Measurements from ENCODE around the gene ZFP91.

The ZFP91 gene

GRCh38 chr11:58622344-58622743 lies 43.5 kb downstream of the ZFP91 start, which contains the start of gene CNTF:
Gene CNTF, plus strand, starts transcription at chr11:58622665. Its CDS starts 88 bp downstream, at chr11:58622753.
- TF ChIP-seq CTCF (IDR thresholded peaks at IDR 0.05; ENCODE audit: low read depth, low read length, poor library complexity, severe bottlenecking) = no peak
- no peak for TF ChIP-seq EZH2phosphoT487 (IDR thresholded peaks at IDR 0.05; ENCODE audit: borderline replicate concordance, low read length)
- no peak within 1 kb of the TSS for H3K4me3 ChIP-seq (ENCODE audit: low read length)
- no peaks in the 10 kb centered on the region for H3K27me3 ChIP-seq (ENCODE audit: control insufficient read depth, low read length)
- peaks cover 25% of the 10 kb centered on the region for H3K4me1 ChIP-seq (ENCODE audit: control insufficient read depth, low read length)
- peaks cover 10% of the 10 kb centered on the region; the same call in 1 of the 2 replicates for H3F3A ChIP-seq (ENCODE audit: control insufficient read depth, insufficient read depth)
- no peaks in the 10 kb centered on the region; the same call in 1 of the 2 replicates for H4K20me1 ChIP-seq (ENCODE audit: control insufficient read depth, insufficient read depth, low read depth, low read length)
- no peaks in the 10 kb centered on the region for H3K9me2 ChIP-seq (replicated peaks; ENCODE audit: control insufficient read depth, low read length)
- H3K79me2 ChIP-seq (ENCODE audit: control insufficient read depth, low read length) = peaks cover 3% of the 10 kb centered on the region
- H3K36me3 ChIP-seq (ENCODE audit: control insufficient read depth, low read length) = peaks cover 88% of the 10 kb centered on the region
- no peak within 1 kb of the TSS for H3K27ac ChIP-seq (ENCODE audit: low read depth, low read length)
- no peak within 1 kb of the TSS for H3K4me2 ChIP-seq (ENCODE audit: low read length)
- no peaks in the 10 kb centered on the region for H3K9me3 ChIP-seq (ENCODE audit: control insufficient read depth, insufficient read depth, low read length)

GRCh38 chr11:58625086-58625485 lies 46.2 kb downstream of the ZFP91 start:
- H3K27ac ChIP-seq (ENCODE audit: low read depth, low read length) = no peak overlapping the region
- TF ChIP-seq EZH2phosphoT487 (IDR thresholded peaks at IDR 0.05; ENCODE audit: borderline replicate concordance, low read length) (no peak), CTCF (IDR thresholded peaks at IDR 0.05; ENCODE audit: low read depth, low read length, poor library complexity, severe bottlenecking) (no peak)
- H3F3A ChIP-seq (ENCODE audit: control insufficient read depth, insufficient read depth) = peaks cover 27% of the 10 kb centered on the region
- H3K4me3 ChIP-seq (ENCODE audit: low read length) = no peak overlapping the region
- H3K36me3 ChIP-seq (ENCODE audit: control insufficient read depth, low read length) = peaks cover 64% of the 10 kb centered on the region
- no peaks in the 10 kb centered on the region for H3K27me3 ChIP-seq (ENCODE audit: control insufficient read depth, low read length)
- peaks cover 29% of the 10 kb centered on the region for H3K4me1 ChIP-seq (ENCODE audit: control insufficient read depth, low read length)
- H3K4me2 ChIP-seq (ENCODE audit: low read length) = no peak overlapping the region
- no peaks in the 10 kb centered on the region for H3K9me2 ChIP-seq (replicated peaks; ENCODE audit: control insufficient read depth, low read length)
- peaks cover 3% of the 10 kb centered on the region for H3K79me2 ChIP-seq (ENCODE audit: control insufficient read depth, low read length)
- no peaks in the 10 kb centered on the region for H4K20me1 ChIP-seq (ENCODE audit: control insufficient read depth, insufficient read depth, low read depth, low read length)
- no peaks in the 10 kb centered on the region for H3K9me3 ChIP-seq (ENCODE audit: control insufficient read depth, insufficient read depth, low read length)

GRCh38 chr11:58625826-58626460 lies 47.1 kb downstream of the ZFP91 start:
- H3K36me3 ChIP-seq (ENCODE audit: control insufficient read depth, low read length) = peaks cover 57% of the 10 kb centered on the region
- peaks cover 27% of the 10 kb centered on the region for H3F3A ChIP-seq (ENCODE audit: control insufficient read depth, insufficient read depth)

More at GRCh38 chr11:58625826-58626460, 47.1 kb downstream of the ZFP91 start:
- no peaks in the 10 kb centered on the region for H3K9me3 ChIP-seq (ENCODE audit: control insufficient read depth, insufficient read depth, low read length)
- peak overlapping the region; percentile 37; the same call in 1 of the 2 replicates for H3K4me2 ChIP-seq (ENCODE audit: low read length)
- H3K4me3 ChIP-seq (ENCODE audit: low read length) = no peak overlapping the region
- no peaks in the 10 kb centered on the region for H4K20me1 ChIP-seq (ENCODE audit: control insufficient read depth, insufficient read depth, low read depth, low read length)
- TF ChIP-seq EZH2phosphoT487 (IDR thresholded peaks at IDR 0.05; ENCODE audit: borderline replicate concordance, low read length) = no peak
- TF ChIP-seq CTCF (IDR thresholded peaks at IDR 0.05; ENCODE audit: low read depth, low read length, poor library complexity, severe bottlenecking) = no peak
- peaks cover 29% of the 10 kb centered on the region for H3K4me1 ChIP-seq (ENCODE audit: control insufficient read depth, low read length)
- H3K27ac ChIP-seq (ENCODE audit: low read depth, low read length) = 0 out of 2 replicates have a peak overlapping the region, but pooled peaks have one; percentile 17
- no peaks in the 10 kb centered on the region for H3K79me2 ChIP-seq (ENCODE audit: control insufficient read depth, low read length)
- no peaks in the 10 kb centered on the region for H3K27me3 ChIP-seq (ENCODE audit: control insufficient read depth, low read length)
- H3K9me2 ChIP-seq (replicated peaks; ENCODE audit: control insufficient read depth, low read length) = no peaks in the 10 kb centered on the region
